MCF 10A (cell line): ENCODE measurements around the gene ZNF428. TPM values are rescaled to one million over a fixed set of nuclear protein-coding genes. Genes with fewer than 3 reads are reported as not detected.

Experiments used
- BruUV-seq: library from RNA; stranded (reverse); fragments of 400-500 nt; replicated peaks from 2 replicates; lab custom pipeline; 2021; lab: Mats Ljungman, UMichigan
- CTCF ChIA-PET: fragments of 300-600 bp; sonication (Branson Sonifier 250); formaldehyde crosslinking; extraction: SDS; loops from one replicate; lab custom pipeline; 2021; ENCODE audit warnings: antibody characterized with exemption, inconsistent platforms; lab: Yijun Ruan, JAX
- POLR2A ChIA-PET: fragments of 300-600, 350-650 bp; sonication (Branson Sonifier 250); formaldehyde crosslinking; extraction: SDS; loops from one replicate; lab custom pipeline; 2020; ENCODE audit warnings: antibody characterized with exemption, inconsistent platforms; lab: Yijun Ruan, JAX
- DNase-seq: peaks from one replicate; pipeline ENCODE4 v3.0.0-alpha.2; 2018; ENCODE audit not compliant: unreplicated experiment
- H3K27ac Mint-ChIP-seq: one replicate; pipeline ENCODE4 v1.8.0; 2022; ENCODE audit warnings: mild to moderate bottlenecking, low read depth, mixed read lengths; ENCODE audit not compliant: unreplicated experiment
- H3K27me3 Mint-ChIP-seq: one replicate; pipeline ENCODE4 v1.8.0; 2022; ENCODE audit warnings: mixed read lengths; ENCODE audit not compliant: insufficient read depth, unreplicated experiment
- H3K36me3 Mint-ChIP-seq: one replicate; pipeline ENCODE4 v1.8.0; 2022; ENCODE audit warnings: mild to moderate bottlenecking, moderate library complexity, mixed read lengths; ENCODE audit not compliant: insufficient read depth, unreplicated experiment
- H3K4me1 Mint-ChIP-seq: one replicate; pipeline ENCODE4 v1.8.0; 2022; ENCODE audit warnings: mixed read lengths; ENCODE audit not compliant: insufficient read depth, unreplicated experiment
- H3K4me3 Mint-ChIP-seq: one replicate; pipeline ENCODE4 v1.8.0; 2022; ENCODE audit warnings: mild to moderate bottlenecking, moderate library complexity, mixed read lengths; ENCODE audit not compliant: unreplicated experiment
- H3K9me3 Mint-ChIP-seq: one replicate; pipeline ENCODE4 v1.8.0; 2022; ENCODE audit warnings: mixed read lengths; ENCODE audit not compliant: unreplicated experiment
- intact Hi-C: fragments of 100-400 bp; cut with micrococcal nuclease; formaldehyde crosslinking; loops from 2 replicates; pipeline ENCODE4 v1.14.1; 2022
- total RNA-seq: library from RNA; stranded (reverse); gene quantifications from 2 replicates; pipeline ENCODE4 v1.2.3, GENCODE V29; 2022
- TF ChIP-seq, protein P1 (sequence below): fragments of 200-600 bp; IDR thresholded peaks from one replicate; pipeline ENCODE4 v1.8.0; 2022; ENCODE audit warnings: antibody characterized with exemption, mild to moderate bottlenecking; ENCODE audit not compliant: unreplicated experiment

The ZNF428 gene
- total RNA-seq, 1 experiment from 2014 or later, result 23.3 TPM

DNA sequence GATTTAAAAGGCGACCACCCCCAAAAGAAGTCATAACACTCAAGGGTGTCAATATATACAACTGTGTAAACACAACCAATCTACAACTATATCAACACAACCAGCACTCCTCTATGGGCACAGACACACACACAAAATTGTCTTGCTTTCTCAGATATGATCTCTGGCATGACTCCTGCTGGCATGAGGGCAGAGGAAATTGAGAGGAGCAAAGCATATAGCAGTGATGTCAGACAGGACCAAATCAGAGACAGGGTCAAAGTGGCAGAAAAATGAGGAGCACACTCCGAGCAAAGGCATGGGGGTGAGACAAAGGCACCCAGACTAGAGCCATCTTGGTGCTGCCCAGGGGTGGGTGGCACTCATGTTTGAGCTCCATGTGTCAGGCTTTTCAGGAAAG, 33.1 kb downstream of the ZNF428 start:
- Mint-ChIP-seq H3K4me3 (no peak overlapping the region), H3K27ac (no peak overlapping the region), H3K27me3 (no peaks in the 10 kb centered on the region), H3K4me1 (no peaks in the 10 kb centered on the region), H3K36me3 (peaks cover 27% of the 10 kb centered on the region), H3K9me3 (no peaks in the 10 kb centered on the region)
- intact Hi-C loops, result no loop called here
- no peak for DNase-seq
- POLR2A ChIA-PET, result no interaction called here
- TF ChIP-seq, protein P1, sequence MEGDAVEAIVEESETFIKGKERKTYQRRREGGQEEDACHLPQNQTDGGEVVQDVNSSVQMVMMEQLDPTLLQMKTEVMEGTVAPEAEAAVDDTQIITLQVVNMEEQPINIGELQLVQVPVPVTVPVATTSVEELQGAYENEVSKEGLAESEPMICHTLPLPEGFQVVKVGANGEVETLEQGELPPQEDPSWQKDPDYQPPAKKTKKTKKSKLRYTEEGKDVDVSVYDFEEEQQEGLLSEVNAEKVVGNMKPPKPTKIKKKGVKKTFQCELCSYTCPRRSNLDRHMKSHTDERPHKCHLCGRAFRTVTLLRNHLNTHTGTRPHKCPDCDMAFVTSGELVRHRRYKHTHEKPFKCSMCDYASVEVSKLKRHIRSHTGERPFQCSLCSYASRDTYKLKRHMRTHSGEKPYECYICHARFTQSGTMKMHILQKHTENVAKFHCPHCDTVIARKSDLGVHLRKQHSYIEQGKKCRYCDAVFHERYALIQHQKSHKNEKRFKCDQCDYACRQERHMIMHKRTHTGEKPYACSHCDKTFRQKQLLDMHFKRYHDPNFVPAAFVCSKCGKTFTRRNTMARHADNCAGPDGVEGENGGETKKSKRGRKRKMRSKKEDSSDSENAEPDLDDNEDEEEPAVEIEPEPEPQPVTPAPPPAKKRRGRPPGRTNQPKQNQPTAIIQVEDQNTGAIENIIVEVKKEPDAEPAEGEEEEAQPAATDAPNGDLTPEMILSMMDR, result no peak
- BruUV-seq, result no TSS peak
- CTCF ChIA-PET, result no interaction called here

DNA sequence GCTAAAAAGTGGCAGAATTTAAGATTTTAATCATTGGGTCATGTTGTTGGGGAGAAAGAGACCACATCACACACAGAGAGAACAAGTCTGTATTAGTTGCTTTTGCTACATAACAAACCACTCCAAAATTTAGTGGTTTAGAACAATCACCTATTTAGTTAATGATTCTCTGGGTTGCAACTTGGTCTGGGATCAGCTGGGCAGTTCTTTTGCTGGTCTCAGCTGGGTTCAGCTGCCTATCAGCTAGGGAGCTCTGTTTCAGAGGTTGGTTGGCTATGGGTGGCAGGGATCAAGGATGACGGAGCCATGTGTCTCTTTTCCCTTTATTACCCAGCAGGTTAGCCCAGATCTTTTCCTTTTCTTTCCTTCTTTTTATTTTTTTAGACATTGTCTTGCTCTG, 34.9 kb downstream of the ZNF428 start:
- DNase-seq, result no peak
- Mint-ChIP-seq H3K36me3 (peaks cover 10% of the 10 kb centered on the region), H3K4me1 (no peaks in the 10 kb centered on the region), H3K27ac (no peak overlapping the region), H3K27me3 (no peaks in the 10 kb centered on the region), H3K9me3 (no peaks in the 10 kb centered on the region), H3K4me3 (no peak overlapping the region)
- ChIA-PET POLR2A (no interaction called here), CTCF (interaction anchor here (1.4 kb wide), 1 partner anchor 9 kb away, joined by 4 read pairs; no protein-coding TSS in a partner anchor)
- TF ChIP-seq, protein P1, result no peak
- intact Hi-C loops, result no loop called here
- no TSS peak for BruUV-seq

DNA sequence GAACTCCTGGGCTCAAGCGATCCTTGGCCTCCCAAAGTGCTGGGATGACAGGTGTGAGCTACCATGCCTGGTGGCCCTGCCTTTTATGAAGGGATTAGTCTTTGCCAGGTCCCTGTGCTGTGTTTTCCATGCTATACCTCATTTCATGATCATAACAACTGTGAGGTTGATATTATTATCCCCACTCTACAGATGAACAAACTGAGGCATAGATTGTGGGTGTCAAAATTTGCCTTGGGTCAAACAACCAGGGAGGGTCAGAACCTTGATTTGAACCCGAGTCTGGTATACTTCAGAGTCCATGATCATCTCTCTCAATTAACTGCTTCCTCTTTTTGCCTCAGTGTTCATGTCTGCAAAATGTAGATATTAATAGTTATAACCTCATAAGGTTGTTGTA, 36.9 kb downstream of the ZNF428 start:
- H3K4me3 Mint-ChIP-seq, result no peak overlapping the region
- CTCF ChIA-PET, result interaction anchor here (1.6 kb wide), 1 partner anchor 12 kb away, joined by 5 read pairs; no protein-coding TSS in a partner anchor
- H3K4me1 Mint-ChIP-seq, result no peaks in the 10 kb centered on the region
- no peak for DNase-seq
- TF ChIP-seq, protein P1, result no peak
- no TSS peak for BruUV-seq
- intact Hi-C loops, result no loop called here
- no peak overlapping the region for H3K27ac Mint-ChIP-seq
- no peaks in the 10 kb centered on the region for H3K9me3 Mint-ChIP-seq
- H3K36me3 Mint-ChIP-seq, result peaks cover 7% of the 10 kb centered on the region
- POLR2A ChIA-PET, result interaction anchor here (0.6 to 0.7 kb wide), 2 partner anchors 172 to 798 kb away, joined by 3 read pairs; partner anchors contain the start of gene SMG9
- peaks cover 14% of the 10 kb centered on the region for H3K27me3 Mint-ChIP-seq

DNA sequence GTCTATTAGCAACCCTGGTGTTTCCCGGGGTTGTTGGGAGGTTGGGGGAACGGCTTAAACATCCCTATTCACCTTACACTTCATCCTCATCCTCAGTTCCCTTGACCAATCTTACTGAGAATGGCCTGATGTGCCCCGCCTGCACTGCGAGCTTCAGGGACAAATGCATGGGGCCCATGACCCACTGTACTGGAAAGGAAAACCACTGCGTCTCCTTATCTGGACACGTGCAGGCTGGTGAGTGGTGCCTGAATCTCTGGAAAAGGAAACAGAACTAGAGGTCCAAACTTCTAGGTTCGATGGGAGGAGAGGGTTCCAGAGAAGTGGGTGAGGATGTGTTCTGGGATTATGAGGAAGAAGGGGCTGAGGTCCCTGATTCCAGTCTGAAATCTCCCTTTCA, 38.0 kb downstream of the ZNF428 start:
- peaks cover 14% of the 10 kb centered on the region for H3K27me3 Mint-ChIP-seq
- no peak overlapping the region for H3K4me3 Mint-ChIP-seq
- no peak overlapping the region for H3K27ac Mint-ChIP-seq
- TF ChIP-seq, protein P1, result no peak
- intact Hi-C loops, result no loop called here
- H3K4me1 Mint-ChIP-seq, result no peaks in the 10 kb centered on the region
- CTCF ChIA-PET, result no interaction called here
- H3K9me3 Mint-ChIP-seq, result no peaks in the 10 kb centered on the region
- DNase-seq, result no peak
- H3K36me3 Mint-ChIP-seq, result peaks cover 13% of the 10 kb centered on the region
- POLR2A ChIA-PET, result no interaction called here
- BruUV-seq, result no TSS peak
